ENCODE results near the gene CACNA1A.
"Not testable (repeated sequence)": the region's sequence is repeated elsewhere in the genome, so short reads cannot be mapped to it uniquely, and the experiment has no call there.

CACNA1A gene

GRCh38 chr19:13270514-13271105 lies 235.7 kb downstream of the CACNA1A start:
- DNase-seq (ENCODE audit: low read depth), result no peak
- no peak for TF ChIP-seq CTCF (IDR thresholded peaks at IDR 0.05; ENCODE audit: low read depth, low read length, missing control alignments)
- no peak overlapping the region for H3K4me3 ChIP-seq (ENCODE audit: low read depth, low read length)

DNA sequence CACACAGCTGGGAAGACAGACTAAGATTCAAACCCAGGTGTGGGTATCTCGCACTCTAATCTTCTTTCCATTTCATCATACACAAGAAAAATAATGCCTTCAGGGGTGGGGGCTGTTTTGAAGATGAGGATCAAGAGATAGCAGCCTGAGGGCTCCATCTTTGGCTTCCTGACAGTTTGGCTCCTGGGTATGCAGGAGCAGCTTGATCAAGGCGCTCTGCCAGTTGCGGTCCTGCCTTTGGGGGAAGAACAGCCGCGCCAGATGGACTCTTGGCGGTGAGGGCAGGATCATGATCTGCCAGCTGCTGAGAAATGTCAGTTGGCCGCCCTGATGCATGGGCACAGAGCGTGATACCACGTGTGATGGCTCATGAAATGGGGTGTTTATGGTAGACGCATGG lies 236.9 kb downstream of the CACNA1A start:
- no peak overlapping the region for H3K4me3 ChIP-seq (ENCODE audit: low read depth, low read length)
- no peak for TF ChIP-seq CTCF (IDR thresholded peaks at IDR 0.05; ENCODE audit: low read depth, low read length, missing control alignments)
- no peak for DNase-seq (ENCODE audit: low read depth)

DNA sequence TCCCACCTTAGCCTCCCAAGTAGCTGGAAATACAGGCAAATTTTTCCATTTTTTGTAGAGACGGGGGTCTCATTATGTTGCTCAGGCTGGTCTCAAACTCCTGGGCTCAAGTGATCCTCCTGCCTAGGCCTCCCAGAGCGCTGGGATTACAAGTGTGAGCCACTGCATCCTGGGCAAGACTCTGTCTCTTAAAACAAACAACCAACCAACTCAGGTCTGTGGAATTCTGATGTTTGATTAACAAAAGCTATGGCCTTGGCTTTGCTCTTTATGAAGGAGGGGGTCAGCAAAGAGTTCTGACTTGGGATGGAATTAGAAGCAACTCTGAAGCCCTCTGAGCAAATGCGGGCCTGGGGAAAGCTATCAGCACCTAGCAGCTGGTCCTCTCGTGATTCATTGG lies 238.4 kb downstream of the CACNA1A start:
- no peak overlapping the region for H3K4me3 ChIP-seq (ENCODE audit: low read depth, low read length)
- TF ChIP-seq CTCF (IDR thresholded peaks at IDR 0.05; ENCODE audit: low read depth, low read length, missing control alignments), result no peak
- DNase-seq (ENCODE audit: low read depth), result no peak

DNA sequence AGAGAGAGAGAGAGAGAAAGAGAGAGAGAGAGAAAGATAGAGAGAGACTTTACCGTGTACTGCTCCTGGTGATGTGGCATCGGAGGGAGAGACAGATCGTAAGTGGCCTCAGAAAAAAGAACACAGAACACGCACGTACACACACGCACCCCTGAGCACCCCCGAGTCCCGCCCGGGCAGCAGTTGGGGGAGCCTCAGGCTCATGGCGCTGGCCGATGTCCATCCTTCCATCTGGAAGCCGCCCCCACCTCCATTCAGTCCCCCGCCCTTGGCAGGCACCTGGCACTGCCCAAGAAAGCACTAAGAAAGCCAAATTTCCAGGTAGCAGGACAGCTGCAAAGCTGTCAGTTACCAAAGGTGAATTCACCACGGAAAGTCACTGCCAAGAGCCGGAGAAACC lies 239.1 kb downstream of the CACNA1A start:
- H3K4me3 ChIP-seq (ENCODE audit: low read depth, low read length), result no peak overlapping the region
- no peak for DNase-seq (ENCODE audit: low read depth)
- TF ChIP-seq CTCF (IDR thresholded peaks at IDR 0.05; ENCODE audit: low read depth, low read length, missing control alignments), result no peak

DNA sequence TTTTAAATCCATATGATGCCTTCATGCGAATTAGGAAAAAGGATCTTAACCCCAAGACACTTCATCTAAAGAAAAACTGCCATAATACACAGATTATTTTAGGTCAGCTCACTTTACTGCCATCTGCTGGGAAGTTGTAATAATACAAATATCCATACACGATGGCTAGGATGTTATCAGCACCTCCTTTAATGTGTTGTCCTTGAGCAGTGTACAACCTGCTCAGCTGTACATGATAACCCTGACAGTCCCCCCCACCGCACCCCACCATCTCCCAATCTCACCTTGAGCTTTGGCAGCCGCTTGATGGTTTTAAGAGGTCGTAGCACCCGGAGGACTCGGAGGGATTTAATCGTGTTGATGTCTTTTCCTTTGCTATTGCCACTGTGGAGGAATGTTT lies 243.8 kb downstream of the CACNA1A start:
- peak overlapping the region; percentile 8 for H3K4me3 ChIP-seq (ENCODE audit: low read depth, low read length)
- peak; percentile 46 for TF ChIP-seq CTCF (IDR thresholded peaks at IDR 0.05; ENCODE audit: low read depth, low read length, missing control alignments)
- DNase-seq (ENCODE audit: low read depth), result peak; percentile 34

DNA sequence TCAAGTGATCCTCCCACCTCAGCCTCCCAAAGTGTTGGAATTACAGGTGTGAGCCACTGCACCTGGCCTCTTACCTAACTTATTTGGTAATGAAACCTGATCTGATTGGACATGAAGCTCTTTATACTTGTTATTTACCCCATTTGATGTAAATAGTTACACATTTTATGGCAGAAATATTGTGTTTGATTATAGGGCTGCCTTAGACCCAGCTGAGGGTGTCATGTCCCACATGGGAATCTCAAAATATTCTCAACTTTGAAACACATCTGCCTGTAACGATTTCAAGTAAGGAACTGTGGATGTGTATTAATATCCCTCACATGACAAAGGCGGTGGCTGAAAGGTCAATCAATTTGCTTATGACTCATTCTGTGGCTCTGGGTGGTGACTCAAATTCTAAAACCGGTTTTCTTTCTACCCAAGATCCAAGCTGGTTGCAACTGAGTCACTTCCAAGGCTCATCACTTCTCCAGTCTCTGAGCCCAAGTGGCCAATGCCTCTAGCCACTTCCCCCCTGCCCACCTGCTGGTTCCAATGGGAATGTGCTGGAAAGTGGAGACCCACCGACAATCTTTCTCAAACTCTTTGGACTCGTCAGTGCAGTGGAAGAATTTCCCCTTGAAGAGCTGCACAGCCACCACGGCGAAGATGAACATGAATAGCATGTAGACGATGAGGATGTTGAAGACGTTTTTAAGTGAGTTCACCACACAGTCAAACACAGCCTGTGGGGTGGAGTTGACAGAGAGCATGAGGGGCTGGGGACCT lies 245.2 kb downstream of the CACNA1A start:
- peak; percentile 4 for TF ChIP-seq CTCF (IDR thresholded peaks at IDR 0.05; ENCODE audit: low read depth, low read length, missing control alignments)

DNA sequence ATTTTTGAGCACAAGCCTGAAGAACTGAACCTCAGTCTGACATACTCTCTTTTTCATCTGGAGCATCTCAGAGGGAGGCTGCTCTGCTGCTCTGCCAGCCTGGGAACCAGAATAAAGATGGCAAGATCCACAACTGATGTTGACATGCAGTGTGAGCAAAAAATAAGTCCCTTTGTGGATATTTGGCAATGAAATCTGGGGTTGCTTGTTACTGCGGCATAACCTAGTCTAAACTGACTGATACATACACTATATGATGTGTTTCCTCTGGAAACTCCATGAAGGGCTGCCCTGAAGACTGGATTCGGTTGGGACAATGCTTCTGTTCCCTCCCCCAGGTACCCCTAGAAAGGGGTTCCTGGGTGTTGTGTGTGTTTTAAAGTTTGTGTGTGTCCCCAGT lies 249.4 kb downstream of the CACNA1A start:
- TF ChIP-seq CTCF (IDR thresholded peaks at IDR 0.05; ENCODE audit: low read depth, low read length, missing control alignments), result no peak
- H3K4me3 ChIP-seq (ENCODE audit: low read depth, low read length), result no peak overlapping the region
- DNase-seq (ENCODE audit: low read depth), result no peak

More for the DNA sequence above, 245.2 kb downstream of the CACNA1A start:
- peak; percentile 90 for DNase-seq (ENCODE audit: low read depth)
- H3K4me3 ChIP-seq (ENCODE audit: low read depth, low read length), result peak overlapping the region; percentile 38

GRCh38 chr19:13256398-13256797 lies 249.9 kb downstream of the CACNA1A start:
- H3K4me3 ChIP-seq (ENCODE audit: low read depth, low read length); DNase-seq (ENCODE audit: low read depth): not testable (repeated sequence)
